Fibroblast of upper back skin (primary cell): ENCODE results near the gene ZDHHC7.

ENCODE experiments used
- DNase-seq: peaks from one replicate; pipeline ENCODE4 v3.0.0-alpha.2; 2013

The ZDHHC7 gene

GRCh38 chr16:85017633-85018032 lies 6.3 kb upstream of the ZDHHC7 start:
- DNase-seq: no peak

- peak; percentile 33 for DNase-seq
These were observed 5.8 kb upstream of the ZDHHC7 start for GRCh38 chr16:85017151-85017550.

DNA sequence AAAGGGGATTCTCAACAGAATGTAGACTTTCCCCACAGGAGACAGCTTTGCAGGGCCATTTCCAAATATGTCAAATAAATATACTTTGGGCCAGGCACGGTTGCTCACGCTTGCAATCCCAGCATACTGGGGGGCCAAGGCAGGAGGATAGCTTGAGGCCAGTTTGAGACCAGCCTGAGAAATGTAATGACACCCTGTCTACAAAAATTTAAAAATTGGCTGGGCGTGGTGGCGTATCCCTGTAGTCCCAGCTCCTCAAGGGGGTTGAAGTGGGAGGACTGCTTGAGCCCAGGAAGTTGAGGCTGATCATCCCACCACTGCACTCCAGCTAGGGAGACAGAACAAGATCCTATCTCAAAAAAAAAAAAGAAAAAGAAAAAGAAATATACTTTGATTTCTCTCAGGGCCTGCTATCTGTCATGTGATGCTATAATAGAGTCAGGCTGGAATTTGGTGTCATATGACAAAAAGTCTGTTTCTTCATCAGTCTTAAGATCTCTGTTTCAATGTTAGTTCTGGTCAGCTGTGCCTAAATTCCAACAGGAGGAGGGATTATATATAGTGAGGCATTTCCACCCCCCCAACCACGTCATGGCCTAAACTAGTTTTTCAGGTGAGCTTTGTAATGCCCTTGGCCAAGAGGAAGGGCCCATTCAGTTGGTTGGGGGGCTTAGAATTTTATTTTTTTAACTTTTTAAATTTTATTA lies 4.3 kb upstream of the ZDHHC7 start:
- DNase-seq: no peak

GRCh38 chr16:85014311-85014710 lies 3.0 kb upstream of the ZDHHC7 start:
- no peak for DNase-seq

GRCh38 chr16:85011846-85012284 lies 530 bp upstream of the ZDHHC7 start:
- no peak for DNase-seq

DNA sequence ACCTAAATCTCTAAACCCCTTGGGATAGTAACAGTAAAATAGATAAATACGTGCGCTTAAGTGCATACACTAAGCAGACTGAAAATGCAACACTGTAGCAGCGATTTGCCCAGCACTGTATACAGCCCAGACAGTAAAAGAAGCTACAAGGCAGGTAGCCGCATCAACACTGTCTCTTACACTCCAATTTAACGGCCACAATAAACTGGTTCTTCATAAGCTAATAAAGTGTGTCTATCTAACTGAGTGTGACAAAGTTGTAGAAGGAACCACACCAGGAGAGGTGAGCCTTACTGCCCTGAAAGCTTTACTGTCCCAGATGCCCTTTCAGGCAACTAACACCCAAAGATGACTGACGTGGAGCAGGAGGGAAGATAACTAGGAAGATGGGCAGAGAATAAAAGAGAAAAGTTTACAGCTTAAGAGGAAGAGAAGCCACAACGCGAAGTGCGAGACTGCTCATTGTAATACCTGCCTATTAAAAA lies 847 bp downstream of the ZDHHC7 start:
- no peak for DNase-seq

GRCh38 chr16:85008271-85008670 lies 3.1 kb downstream of the ZDHHC7 start:
- no peak for DNase-seq

- DNase-seq: no peak
These were observed 3.7 kb downstream of the ZDHHC7 start for GRCh38 chr16:85007496-85008214.

DNA sequence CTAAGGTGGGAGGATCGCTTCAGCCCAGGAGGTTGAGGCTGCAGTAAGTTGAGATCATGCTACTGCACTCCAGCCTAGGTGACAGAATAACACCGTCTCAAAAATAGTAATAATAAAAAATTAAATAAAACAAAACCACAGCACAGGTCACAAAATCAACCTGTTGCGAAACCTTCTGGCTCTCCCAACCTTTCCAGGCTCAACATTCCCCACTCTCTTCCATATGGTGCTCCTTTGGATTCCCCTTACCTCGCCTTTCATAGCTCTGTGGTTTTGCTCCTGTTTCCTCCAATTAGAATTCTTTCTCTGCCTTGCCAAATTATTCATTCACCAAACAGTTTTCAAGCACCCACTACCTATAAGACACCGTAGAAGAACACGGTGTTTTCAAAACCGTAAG lies 4.7 kb downstream of the ZDHHC7 start:
- peak; percentile 72 for DNase-seq

DNA sequence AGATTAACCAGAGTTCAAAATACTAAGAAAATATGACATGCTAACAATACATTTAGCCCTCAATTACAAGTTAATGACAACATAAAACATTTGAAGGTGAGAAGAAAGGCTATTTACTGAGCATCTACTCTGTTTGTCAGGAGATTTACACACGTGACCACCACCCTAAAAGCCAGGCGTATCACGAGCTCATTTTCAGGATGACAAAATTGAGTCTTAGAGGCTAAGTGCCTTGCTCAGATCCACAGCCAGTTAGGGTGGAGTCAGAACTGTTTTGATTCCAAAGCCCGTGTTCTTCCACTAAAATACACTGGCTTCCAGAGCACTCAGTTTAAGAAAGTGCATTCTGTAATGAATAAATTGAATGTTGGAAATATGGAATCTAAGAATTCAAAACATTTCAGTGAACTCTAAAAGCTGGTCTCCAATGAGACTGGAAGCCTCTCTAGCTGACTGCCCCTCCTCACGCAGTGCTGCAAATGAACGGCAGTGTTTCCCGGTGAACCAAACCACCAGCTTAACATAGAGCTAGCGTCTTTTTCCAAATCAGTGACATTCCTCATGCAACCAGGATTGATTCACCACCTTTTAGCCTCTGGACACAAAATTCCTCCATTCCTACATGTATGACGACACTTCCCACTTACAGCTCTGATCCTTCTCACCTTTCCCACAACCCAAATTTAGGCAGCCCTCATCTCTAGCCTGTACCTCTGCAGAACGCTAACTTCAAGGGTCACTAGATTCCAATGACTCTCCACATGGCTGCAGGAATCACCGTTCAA lies 5.9 kb downstream of the ZDHHC7 start:
- DNase-seq: peak; percentile 69

DNA sequence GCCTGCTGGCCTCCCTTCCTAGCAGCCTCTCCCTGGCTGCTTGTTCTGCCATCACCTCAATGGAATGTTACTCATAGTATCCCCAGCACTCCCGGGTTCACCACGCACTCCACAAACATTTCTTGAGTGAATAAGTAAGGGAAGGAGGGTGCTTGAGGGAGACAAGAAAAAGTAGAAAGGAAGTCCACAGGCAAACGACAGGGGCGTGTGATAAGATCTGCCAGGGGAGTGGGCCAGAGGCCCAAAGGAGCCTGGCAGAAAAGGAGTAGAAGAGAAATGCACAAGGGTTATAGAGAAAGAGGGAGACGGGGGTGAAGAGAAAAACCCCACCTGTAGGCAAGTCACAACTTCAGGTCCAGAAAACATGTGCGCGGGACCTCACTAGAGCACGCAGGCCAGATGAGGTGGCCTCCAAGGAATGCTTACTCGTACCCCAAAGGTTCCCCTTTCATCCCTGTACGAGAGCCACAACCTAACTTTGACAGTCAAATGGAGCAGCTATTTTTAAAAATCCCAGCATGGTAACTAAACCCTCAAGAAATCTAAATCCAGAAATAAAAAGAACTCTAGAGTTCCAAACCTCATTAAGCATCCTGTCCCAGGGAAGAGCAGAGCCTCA lies 6.6 kb downstream of the ZDHHC7 start:
- DNase-seq: peak; percentile 96

GRCh38 chr16:85003725-85004586 lies 7.4 kb downstream of the ZDHHC7 start:
- DNase-seq: no peak

GRCh38 chr16:85003076-85003475 lies 8.3 kb downstream of the ZDHHC7 start:
- no peak for DNase-seq

DNA sequence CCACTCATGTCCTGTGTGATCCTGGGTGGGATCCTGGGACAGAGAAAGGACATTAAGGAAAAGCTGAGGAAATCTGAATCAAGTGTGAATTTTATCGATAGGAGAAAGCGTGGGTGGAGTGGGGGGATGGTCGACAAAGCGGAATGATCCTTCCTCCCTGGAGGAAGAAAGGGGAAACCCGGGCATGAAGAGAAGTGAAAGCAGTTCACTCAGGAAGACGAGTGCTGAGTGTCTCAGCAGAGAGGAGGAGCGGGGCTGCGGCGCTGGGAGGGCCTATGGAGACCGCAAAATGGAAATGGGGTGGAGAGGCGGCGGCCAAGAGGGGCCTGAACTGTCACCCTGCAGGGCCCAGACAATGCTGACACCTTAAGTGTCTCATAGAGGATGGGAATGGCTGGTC lies 8.7 kb downstream of the ZDHHC7 start:
- no peak for DNase-seq

DNA sequence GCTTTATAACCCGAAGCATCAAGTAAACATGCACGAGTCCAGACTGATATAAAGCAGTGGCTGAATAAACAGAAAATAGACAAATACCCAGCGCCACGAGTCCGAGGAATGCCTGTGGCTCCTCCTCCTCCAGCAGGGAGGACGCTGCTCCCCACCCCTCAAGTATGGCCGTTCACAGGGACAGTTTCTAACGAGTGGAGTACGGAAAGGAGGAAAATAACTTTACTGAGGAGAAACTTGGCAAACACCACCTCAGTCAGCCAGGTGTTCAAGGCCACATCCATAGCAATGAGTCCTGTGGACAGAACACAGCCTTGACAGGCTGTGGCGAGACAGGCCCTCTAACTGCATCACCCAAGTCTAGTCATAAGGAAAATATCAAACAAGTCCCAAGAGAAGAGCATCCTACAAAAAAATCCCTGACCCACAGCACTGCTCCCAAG lies 9.2 kb downstream of the ZDHHC7 start:
- no peak for DNase-seq

- DNase-seq: no peak
These were observed 11.4 kb downstream of the ZDHHC7 start for GRCh38 chr16:84999857-85000480.

- no peak for DNase-seq
These were observed 12.1 kb downstream of the ZDHHC7 start for GRCh38 chr16:84999200-84999599.

- DNase-seq: no peak
These were observed 15.0 kb downstream of the ZDHHC7 start for GRCh38 chr16:84996365-84996764.

DNA sequence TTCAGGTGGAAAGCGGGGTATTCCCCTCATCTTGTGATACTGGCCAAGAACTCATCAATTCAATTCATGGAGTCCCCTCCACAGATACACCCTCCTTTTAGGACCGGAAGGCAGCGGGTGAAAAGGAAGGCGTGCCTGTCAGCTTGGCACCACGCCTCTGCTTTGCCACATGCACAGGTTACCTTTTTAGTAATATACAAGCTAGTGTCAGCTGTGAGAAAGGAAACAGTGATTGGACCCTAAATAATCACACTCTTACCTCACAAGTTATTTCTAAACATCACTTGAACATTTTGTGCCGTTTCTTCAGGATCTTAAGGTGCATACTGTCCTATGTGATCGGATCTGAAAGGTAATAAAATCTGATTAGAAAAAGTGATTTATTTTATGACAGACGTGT lies 15.7 kb downstream of the ZDHHC7 start:
- no peak for DNase-seq

GRCh38 chr16:84993926-84994325 lies 17.4 kb downstream of the ZDHHC7 start:
- DNase-seq: no peak

DNA sequence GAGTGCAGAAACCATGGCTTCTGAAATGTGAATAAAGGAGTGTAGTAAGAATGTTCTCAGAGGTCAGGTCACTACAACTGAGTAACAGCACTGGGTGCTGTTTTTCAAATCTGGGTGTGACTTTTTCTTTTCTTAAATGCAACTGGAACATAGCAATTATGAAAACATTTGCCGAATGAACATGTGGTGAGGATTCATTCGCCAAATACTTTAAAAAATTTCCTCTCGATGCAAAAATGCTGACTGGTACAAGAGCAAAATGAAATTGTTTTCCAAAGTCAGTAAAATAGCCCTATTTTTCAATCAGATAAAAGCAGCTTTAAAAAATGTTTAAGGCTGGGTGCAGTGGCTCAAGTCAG lies 18.6 kb downstream of the ZDHHC7 start:
- DNase-seq: no peak

DNA sequence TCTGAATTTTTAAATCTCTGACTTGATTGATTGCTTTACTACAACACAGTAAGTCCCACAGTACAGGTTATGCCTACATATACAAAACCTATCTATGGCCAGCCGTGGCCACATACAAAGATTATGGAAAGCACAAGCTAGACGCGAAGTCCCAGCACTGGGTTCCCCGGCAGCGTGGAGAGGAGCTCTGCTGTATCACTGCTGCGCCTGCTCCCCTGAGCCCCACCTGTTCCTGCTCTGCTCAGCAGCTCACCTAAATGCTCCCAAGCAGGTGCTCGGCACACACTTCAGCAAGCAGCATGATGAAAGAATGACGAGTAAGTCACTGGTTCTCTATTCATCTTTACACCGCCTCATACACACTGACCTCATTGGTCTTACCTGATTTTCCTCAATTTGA lies 20.6 kb downstream of the ZDHHC7 start:
- DNase-seq: no peak
